Measurements from ENCODE around the gene NCL. TPM values are rescaled to one million over a fixed set of nuclear protein-coding genes. Genes with fewer than 3 reads are reported as not detected.

The NCL gene
- total RNA-seq, 1 experiment from 2014 or later = 1,077 TPM

DNA sequence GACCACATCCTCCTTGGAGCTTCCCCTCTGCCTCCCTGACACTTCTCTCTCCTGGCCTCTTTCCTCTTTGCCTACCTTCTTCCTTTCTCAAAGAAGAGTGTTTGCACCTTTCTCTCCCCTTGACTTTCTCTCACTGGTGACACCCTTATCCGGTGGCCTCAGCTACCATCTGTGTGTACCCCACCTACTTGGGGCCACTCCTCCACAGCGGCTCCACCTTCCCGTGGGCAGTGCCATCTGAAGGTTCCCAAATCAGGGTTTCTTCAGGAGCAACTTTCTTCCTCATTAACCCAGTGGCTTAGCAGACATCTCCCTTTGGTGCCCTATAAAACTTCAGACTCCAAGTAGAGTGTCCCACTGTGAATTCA is 5.3 kb upstream of the NCL start:
- TF ChIP-seq ZNF274 (IDR thresholded peaks at IDR 0.05; ENCODE audit: low read depth, low read length) = no peak
- TF ChIP-seq FOSL1 (IDR thresholded peaks at IDR 0.05; ENCODE audit: low read depth) = no peak
- TF ChIP-seq RAD21 (IDR thresholded peaks at IDR 0.05; ENCODE audit: low read depth) = no peak
- TF ChIP-seq, protein P1, sequence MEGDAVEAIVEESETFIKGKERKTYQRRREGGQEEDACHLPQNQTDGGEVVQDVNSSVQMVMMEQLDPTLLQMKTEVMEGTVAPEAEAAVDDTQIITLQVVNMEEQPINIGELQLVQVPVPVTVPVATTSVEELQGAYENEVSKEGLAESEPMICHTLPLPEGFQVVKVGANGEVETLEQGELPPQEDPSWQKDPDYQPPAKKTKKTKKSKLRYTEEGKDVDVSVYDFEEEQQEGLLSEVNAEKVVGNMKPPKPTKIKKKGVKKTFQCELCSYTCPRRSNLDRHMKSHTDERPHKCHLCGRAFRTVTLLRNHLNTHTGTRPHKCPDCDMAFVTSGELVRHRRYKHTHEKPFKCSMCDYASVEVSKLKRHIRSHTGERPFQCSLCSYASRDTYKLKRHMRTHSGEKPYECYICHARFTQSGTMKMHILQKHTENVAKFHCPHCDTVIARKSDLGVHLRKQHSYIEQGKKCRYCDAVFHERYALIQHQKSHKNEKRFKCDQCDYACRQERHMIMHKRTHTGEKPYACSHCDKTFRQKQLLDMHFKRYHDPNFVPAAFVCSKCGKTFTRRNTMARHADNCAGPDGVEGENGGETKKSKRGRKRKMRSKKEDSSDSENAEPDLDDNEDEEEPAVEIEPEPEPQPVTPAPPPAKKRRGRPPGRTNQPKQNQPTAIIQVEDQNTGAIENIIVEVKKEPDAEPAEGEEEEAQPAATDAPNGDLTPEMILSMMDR (IDR thresholded peaks at IDR 0.05 in 2 of 3, conservative IDR thresholded peaks at IDR 0.05 in 1 of 3; ENCODE audit: borderline replicate concordance in 1 of 3, insufficient read depth in 1 of 3, low read depth in 2 of 3, low read length in 2 of 3) = no peak
- no peak for TF ChIP-seq SIN3A (IDR thresholded peaks at IDR 0.05; ENCODE audit: low read depth)
- TF ChIP-seq, protein P2, sequence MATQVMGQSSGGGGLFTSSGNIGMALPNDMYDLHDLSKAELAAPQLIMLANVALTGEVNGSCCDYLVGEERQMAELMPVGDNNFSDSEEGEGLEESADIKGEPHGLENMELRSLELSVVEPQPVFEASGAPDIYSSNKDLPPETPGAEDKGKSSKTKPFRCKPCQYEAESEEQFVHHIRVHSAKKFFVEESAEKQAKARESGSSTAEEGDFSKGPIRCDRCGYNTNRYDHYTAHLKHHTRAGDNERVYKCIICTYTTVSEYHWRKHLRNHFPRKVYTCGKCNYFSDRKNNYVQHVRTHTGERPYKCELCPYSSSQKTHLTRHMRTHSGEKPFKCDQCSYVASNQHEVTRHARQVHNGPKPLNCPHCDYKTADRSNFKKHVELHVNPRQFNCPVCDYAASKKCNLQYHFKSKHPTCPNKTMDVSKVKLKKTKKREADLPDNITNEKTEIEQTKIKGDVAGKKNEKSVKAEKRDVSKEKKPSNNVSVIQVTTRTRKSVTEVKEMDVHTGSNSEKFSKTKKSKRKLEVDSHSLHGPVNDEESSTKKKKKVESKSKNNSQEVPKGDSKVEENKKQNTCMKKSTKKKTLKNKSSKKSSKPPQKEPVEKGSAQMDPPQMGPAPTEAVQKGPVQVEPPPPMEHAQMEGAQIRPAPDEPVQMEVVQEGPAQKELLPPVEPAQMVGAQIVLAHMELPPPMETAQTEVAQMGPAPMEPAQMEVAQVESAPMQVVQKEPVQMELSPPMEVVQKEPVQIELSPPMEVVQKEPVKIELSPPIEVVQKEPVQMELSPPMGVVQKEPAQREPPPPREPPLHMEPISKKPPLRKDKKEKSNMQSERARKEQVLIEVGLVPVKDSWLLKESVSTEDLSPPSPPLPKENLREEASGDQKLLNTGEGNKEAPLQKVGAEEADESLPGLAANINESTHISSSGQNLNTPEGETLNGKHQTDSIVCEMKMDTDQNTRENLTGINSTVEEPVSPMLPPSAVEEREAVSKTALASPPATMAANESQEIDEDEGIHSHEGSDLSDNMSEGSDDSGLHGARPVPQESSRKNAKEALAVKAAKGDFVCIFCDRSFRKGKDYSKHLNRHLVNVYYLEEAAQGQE (IDR thresholded peaks at IDR 0.05; ENCODE audit: low read depth) = no peak
- no peak for TF ChIP-seq SP1 (IDR thresholded peaks at IDR 0.05; ENCODE audit: low read depth)
- no peak for TF ChIP-seq CBX3 (IDR thresholded peaks at IDR 0.05; ENCODE audit: low read depth)
- TF ChIP-seq SRF (IDR thresholded peaks at IDR 0.05; ENCODE audit: low read depth) = no peak
- no peak for TF ChIP-seq TCF7L2 (IDR thresholded peaks at IDR 0.05; ENCODE audit: borderline replicate concordance, extremely low read depth, insufficient read depth, insufficient read length)
- no peak for TF ChIP-seq EZH2 (IDR thresholded peaks at IDR 0.05)
- TF ChIP-seq, protein P3, sequence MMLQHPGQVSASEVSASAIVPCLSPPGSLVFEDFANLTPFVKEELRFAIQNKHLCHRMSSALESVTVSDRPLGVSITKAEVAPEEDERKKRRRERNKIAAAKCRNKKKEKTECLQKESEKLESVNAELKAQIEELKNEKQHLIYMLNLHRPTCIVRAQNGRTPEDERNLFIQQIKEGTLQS (IDR thresholded peaks at IDR 0.05) = no peak
- no peak for TF ChIP-seq ELF1 (IDR thresholded peaks at IDR 0.05; ENCODE audit: borderline replicate concordance, low read depth)
- TF ChIP-seq, protein P4, sequence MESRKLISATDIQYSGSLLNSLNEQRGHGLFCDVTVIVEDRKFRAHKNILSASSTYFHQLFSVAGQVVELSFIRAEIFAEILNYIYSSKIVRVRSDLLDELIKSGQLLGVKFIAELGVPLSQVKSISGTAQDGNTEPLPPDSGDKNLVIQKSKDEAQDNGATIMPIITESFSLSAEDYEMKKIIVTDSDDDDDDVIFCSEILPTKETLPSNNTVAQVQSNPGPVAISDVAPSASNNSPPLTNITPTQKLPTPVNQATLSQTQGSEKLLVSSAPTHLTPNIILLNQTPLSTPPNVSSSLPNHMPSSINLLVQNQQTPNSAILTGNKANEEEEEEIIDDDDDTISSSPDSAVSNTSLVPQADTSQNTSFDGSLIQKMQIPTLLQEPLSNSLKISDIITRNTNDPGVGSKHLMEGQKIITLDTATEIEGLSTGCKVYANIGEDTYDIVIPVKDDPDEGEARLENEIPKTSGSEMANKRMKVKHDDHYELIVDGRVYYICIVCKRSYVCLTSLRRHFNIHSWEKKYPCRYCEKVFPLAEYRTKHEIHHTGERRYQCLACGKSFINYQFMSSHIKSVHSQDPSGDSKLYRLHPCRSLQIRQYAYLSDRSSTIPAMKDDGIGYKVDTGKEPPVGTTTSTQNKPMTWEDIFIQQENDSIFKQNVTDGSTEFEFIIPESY (IDR thresholded peaks at IDR 0.05; ENCODE audit: extremely low read depth, insufficient replicate concordance, low read length) = no peak
- no peak for TF ChIP-seq POLR2A (IDR thresholded peaks at IDR 0.05; ENCODE audit: borderline replicate concordance, extremely low read depth, insufficient read depth, insufficient read length)
- TF ChIP-seq JUND (IDR thresholded peaks at IDR 0.05) = no peak
- H3K9me2 ChIP-seq (ENCODE audit: insufficient read depth) = no peaks in the 10 kb centered on the region
- no peaks in the 10 kb centered on the region for H3K9me3 ChIP-seq (ENCODE audit: control insufficient read depth in 1 of 2, insufficient read depth in 1 of 2, low read depth in 1 of 2, low read length in 2 of 2)
- H4K20me1 ChIP-seq (ENCODE audit: insufficient read depth) = no peaks in the 10 kb centered on the region
- no peak overlapping the region for H3K4me2 ChIP-seq (ENCODE audit: low read length)
- POLR2A ChIA-PET = no interaction called here
- no TSS peak for BruUV-seq (replicated peaks)
- peaks cover 6% of the 10 kb centered on the region for H3K79me2 ChIP-seq (ENCODE audit: insufficient read depth, low read length)
- CTCF ChIA-PET = no interaction called here
- peaks cover 4 to 14% of the 10 kb centered on the region in 2 experiments; a peak in 2 of 4 replicates for H3K4me1 ChIP-seq (ENCODE audit: control insufficient read depth in 1 of 2, insufficient read depth in 2 of 2, low read length in 2 of 2)
- H3K4me3 ChIP-seq (replicated peaks in 1 of 2; ENCODE audit: low read depth in 1 of 2, low read length in 2 of 2) = no peak overlapping the region
- ATAC-seq (no peak), DNase-seq (ENCODE audit: low read depth, low spot score) (no peak)
- intact Hi-C loops (cut with micrococcal nuclease) = no loop called here
- RAD21 ChIA-PET (ENCODE audit: low non-redundant PET in 1 of 2, low total read pairs in 2 of 2, uncharacterized antibody in 2 of 2, unreplicated experiment in 2 of 2) = no interaction called here
- H3K36me3 ChIP-seq (ENCODE audit: control insufficient read depth in 1 of 2, insufficient read depth in 2 of 2, low read length in 2 of 2) = no peaks in the 10 kb centered on the region
- H3K27ac ChIP-seq (ENCODE audit: low read depth, low read length) = no peak overlapping the region
- no peak overlapping the region for H3K9ac ChIP-seq (ENCODE audit: low read length)
- H2AFZ ChIP-seq (ENCODE audit: low read depth, low read length, poor library complexity, severe bottlenecking) = no peak overlapping the region
- no peaks in the 10 kb centered on the region for H3K27me3 ChIP-seq (ENCODE audit: insufficient read depth, low read length)

All from HCT116 (cell line).